A673 (cell line): ENCODE measurements around the gene C19orf38.

Experiments used
- EZH2 ChIP-seq: fragments of 200-600 bp; sonication (generic); IDR thresholded peaks from 2 replicates; pipeline ENCODE4 v1.6.1; 2017; ENCODE audit warnings: borderline replicate concordance, low read depth, mild to moderate bottlenecking, mixed read lengths, antibody characterized with exemption, low read length; ENCODE audit not compliant: poor library complexity, severe bottlenecking
- TF ChIP-seq, protein P1 (sequence below): fragments of 300-800, 200-600 bp; sonication (generic); conservative IDR thresholded peaks from 2 replicates; pipeline ENCODE4 v1.5.1; 2017; ENCODE audit warnings: low read depth, mild to moderate bottlenecking, antibody characterized with exemption, low read length, moderate library complexity, mixed read lengths

DNA sequence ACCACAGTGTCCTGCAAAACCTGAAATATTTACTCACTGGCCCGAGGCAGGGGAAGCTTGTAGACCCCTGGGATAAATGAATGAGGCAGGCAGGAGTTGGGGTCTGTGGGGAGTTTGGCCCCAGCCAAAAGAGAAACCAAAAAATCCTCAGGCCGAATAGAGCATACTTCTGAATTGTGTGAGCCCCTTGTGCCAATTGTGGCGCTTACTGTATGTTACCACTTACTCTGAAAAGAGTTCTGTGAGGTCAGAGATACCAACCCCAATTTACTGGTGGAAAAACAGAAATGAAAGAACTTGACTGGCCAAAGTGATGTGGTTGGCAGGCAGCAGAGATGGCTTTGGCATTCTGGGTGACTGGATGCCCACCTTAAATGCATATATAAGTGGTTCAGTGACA, 30.0 kb downstream of the C19orf38 start:
- TF ChIP-seq, protein P1, sequence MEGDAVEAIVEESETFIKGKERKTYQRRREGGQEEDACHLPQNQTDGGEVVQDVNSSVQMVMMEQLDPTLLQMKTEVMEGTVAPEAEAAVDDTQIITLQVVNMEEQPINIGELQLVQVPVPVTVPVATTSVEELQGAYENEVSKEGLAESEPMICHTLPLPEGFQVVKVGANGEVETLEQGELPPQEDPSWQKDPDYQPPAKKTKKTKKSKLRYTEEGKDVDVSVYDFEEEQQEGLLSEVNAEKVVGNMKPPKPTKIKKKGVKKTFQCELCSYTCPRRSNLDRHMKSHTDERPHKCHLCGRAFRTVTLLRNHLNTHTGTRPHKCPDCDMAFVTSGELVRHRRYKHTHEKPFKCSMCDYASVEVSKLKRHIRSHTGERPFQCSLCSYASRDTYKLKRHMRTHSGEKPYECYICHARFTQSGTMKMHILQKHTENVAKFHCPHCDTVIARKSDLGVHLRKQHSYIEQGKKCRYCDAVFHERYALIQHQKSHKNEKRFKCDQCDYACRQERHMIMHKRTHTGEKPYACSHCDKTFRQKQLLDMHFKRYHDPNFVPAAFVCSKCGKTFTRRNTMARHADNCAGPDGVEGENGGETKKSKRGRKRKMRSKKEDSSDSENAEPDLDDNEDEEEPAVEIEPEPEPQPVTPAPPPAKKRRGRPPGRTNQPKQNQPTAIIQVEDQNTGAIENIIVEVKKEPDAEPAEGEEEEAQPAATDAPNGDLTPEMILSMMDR = no peak
- TF ChIP-seq EZH2 = no peak
